ENCODE measurements around the gene ITPR3. TPM values are rescaled to one million over a fixed set of nuclear protein-coding genes. Genes with fewer than 3 reads are reported as not detected.
A peak's percentile ranks its signal among the peaks of the same experiment; 100 is the strongest.

Gene ITPR3
- total and polyA plus RNA-seq, 2 of the 13 experiments (the other 11 are each of a cell fraction or from before 2014, with no cell fraction given) = 3.8 to 21.4 TPM

- no peak overlapping the region for H2AFZ ChIP-seq (ENCODE audit: low read length)
- H3K79me2 ChIP-seq (ENCODE audit: insufficient read depth, low read length) = no peaks in the 10 kb centered on the region
- no peaks in the 10 kb centered on the region for H3K9me3 ChIP-seq (ENCODE audit: low read length)
- ATAC-seq (no peak), FAIRE-seq (no peak), DNase-seq (ENCODE audit: low spot score) (no peak)
- peaks cover 81% of the 10 kb centered on the region for H3K4me1 ChIP-seq (ENCODE audit: insufficient read depth, low read length)
- no peaks in the 10 kb centered on the region for H4K20me1 ChIP-seq (ENCODE audit: insufficient read depth, low read length)
- H3K27ac ChIP-seq (ENCODE audit: extremely low read length, insufficient read depth, low read length) = no peak overlapping the region
- ChIA-PET POLR2A (interaction anchor here (2.2 to 3.1 kb wide), 2 partner anchors 13 to 19 kb away, joined by 4 to 25 read pairs; no protein-coding TSS in a partner anchor), CTCF (ENCODE audit: low intra/inter-chr PET ratio, low total read pairs) (interaction anchor here (2.0 kb wide), 1 partner anchor 19 kb away, joined by 24 read pairs; no protein-coding TSS in a partner anchor)
- H3K4me3 ChIP-seq (replicated peaks in 1 of 3; ENCODE audit: insufficient read depth in 1 of 3, low read depth in 2 of 3, low read length in 3 of 3) = no peak overlapping the region
- intact Hi-C loops (cut with micrococcal nuclease; ENCODE audit: unreplicated experiment) (no loop called here), in situ Hi-C loops (cut with HindIII; ENCODE audit: extremely low pct_ligation_motif_present, low pct_unique_long_range_greater_than_20kb) (no loop called here)
- WGBS (ENCODE audit: low lambda C conversion rate) = 36% methylated on average over 3 of the region's 3 CpGs
- no TSS peak for BruUV-seq (replicated peaks)
- H3K27me3 ChIP-seq (ENCODE audit: control insufficient read depth in 1 of 2, insufficient read depth in 2 of 2, low read length in 2 of 2) = no peaks in the 10 kb centered on the region; a peak in 1 of 5 replicates
- no peak for TF ChIP-seq MIER3 (CRISPR knock-in tag; IDR thresholded peaks at IDR 0.05; ENCODE audit: borderline replicate concordance)
- 0 out of 4 replicates have a peak, but pooled peaks of 1 of the 2 experiments have one; percentile 4 for TF ChIP-seq MAFK (conservative IDR thresholded peaks at IDR 0.05 in 1 of 2, IDR thresholded peaks at IDR 0.05 in 1 of 2; ENCODE audit: low read length in 2 of 2)
- TF ChIP-seq NFE2L2 (IDR thresholded peaks at IDR 0.05; ENCODE audit: low read length) = peak; percentile 85
- peak; percentile 69; the same call in 1 of the 2 replicates for TF ChIP-seq NFE2 (CRISPR knock-in tag; IDR thresholded peaks at IDR 0.05)
- 0 out of 2 replicates have a peak, but pooled peaks have one; percentile 13 for TF ChIP-seq MAFG (CRISPR knock-in tag; IDR thresholded peaks at IDR 0.05)
- no peak for TF ChIP-seq MTA3 (CRISPR knock-in tag; IDR thresholded peaks at IDR 0.05)
- no peak overlapping the region for H3K9ac ChIP-seq (ENCODE audit: insufficient read depth, low read depth, low read length)
- no peaks in the 10 kb centered on the region for H3K36me3 ChIP-seq (replicated peaks in 1 of 2; ENCODE audit: control insufficient read depth in 1 of 2, insufficient read depth in 2 of 2, low read length in 2 of 2)
- no peak overlapping the region for H3K4me2 ChIP-seq (ENCODE audit: low read depth, low read length)
These were observed 12.1 kb upstream of the ITPR3 start for GRCh38 chr6:33609019-33609418.

GRCh38 chr6:33609528-33609927 lies 11.6 kb upstream of the ITPR3 start:
- Histone ChIP-seq H3K27me3 (ENCODE audit: control insufficient read depth in 1 of 2, insufficient read depth in 2 of 2, low read length in 2 of 2) (no peaks in the 10 kb centered on the region; a peak in 1 of 5 replicates), H4K20me1 (ENCODE audit: insufficient read depth, low read length) (no peaks in the 10 kb centered on the region), H3K4me1 (ENCODE audit: insufficient read depth, low read length) (peaks cover 85% of the 10 kb centered on the region), H2AFZ (ENCODE audit: low read length) (no peak overlapping the region), H3K27ac (ENCODE audit: extremely low read length, insufficient read depth, low read length) (no peak overlapping the region), H3K4me3 (replicated peaks in 1 of 3; ENCODE audit: insufficient read depth in 1 of 3, low read depth in 2 of 3, low read length in 3 of 3) (peak overlapping the region in 1 of 3 experiments; percentile 59; a peak in 1 of 6 replicates), H3K79me2 (ENCODE audit: insufficient read depth, low read length) (no peaks in the 10 kb centered on the region), H3K4me2 (ENCODE audit: low read depth, low read length) (peak overlapping the region; percentile 77), H3K9me3 (ENCODE audit: low read length) (no peaks in the 10 kb centered on the region), H3K9ac (ENCODE audit: insufficient read depth, low read depth, low read length) (peak overlapping the region; percentile 35; the same call in 1 of the 2 replicates), H3K36me3 (replicated peaks in 1 of 2; ENCODE audit: control insufficient read depth in 1 of 2, insufficient read depth in 2 of 2, low read length in 2 of 2) (no peaks in the 10 kb centered on the region)
- ChIA-PET CTCF (ENCODE audit: low intra/inter-chr PET ratio, low total read pairs) (no interaction called here), POLR2A (interaction anchor here (2.2 to 5.3 kb wide), 4 partner anchors 10 to 102 kb away, joined by 4 to 37 read pairs (median 11); partner anchors contain the start of gene UQCC2)
- DNase-seq (ENCODE audit: low spot score) (no peak), ATAC-seq (no peak), FAIRE-seq (no peak)
- BruUV-seq (replicated peaks) = no TSS peak
- WGBS (ENCODE audit: low lambda C conversion rate) = 7% methylated on average over 6 of the region's 6 CpGs
- in situ Hi-C loops (cut with HindIII; ENCODE audit: extremely low pct_ligation_motif_present, low pct_unique_long_range_greater_than_20kb) (no loop called here), intact Hi-C loops (cut with micrococcal nuclease; ENCODE audit: unreplicated experiment) (no loop called here)
- TF ChIP-seq HNF1A (IDR thresholded peaks at IDR 0.05; ENCODE audit: low read depth) = no peak
- no peak for TF ChIP-seq HNF1A (CRISPR knock-in tag; IDR thresholded peaks at IDR 0.05; ENCODE audit: borderline replicate concordance)
- TF ChIP-seq NFATC3 (CRISPR knock-in tag; IDR thresholded peaks at IDR 0.05) = no peak
- no peak for TF ChIP-seq ZBTB26 (CRISPR knock-in tag; IDR thresholded peaks at IDR 0.05; ENCODE audit: borderline replicate concordance)

All from HepG2 (cell line).